ENCODE data around the gene DCTD. TPM values are rescaled to one million over a fixed set of nuclear protein-coding genes. Genes with fewer than 3 reads are reported as not detected.

DCTD gene
- total and polyA plus RNA-seq, 2 of the 13 experiments (the other 11 are each of a cell fraction or from before 2014, with no cell fraction given): 85.1 to 95.3 TPM

DNA sequence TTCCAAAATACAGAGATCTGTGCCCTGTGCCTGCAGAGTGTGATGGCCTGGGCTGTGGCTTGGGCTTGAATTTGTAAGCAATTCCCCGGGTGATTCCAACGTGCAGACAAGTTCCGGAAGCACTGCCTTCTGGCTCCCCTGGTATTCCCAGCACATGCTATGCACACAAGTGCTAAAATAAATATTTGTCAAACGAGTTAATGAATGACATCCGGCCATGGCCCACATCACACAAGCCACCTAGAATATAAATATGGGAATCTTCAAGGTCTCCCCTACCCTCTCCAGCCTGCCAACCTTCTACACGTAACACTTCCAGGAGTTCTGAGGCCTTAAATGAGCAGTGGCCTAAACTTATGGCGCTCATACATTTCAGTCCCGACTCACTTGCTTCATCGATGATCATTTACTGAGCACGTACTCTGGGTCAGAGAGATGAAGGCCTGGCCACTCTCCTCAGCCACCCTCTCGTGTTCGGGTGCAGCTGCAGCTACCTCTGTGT is 21.3 kb downstream of the DCTD start (continued):
- 0 out of 2 replicates have a peak, but pooled peaks have one; percentile 26 for TF ChIP-seq PRDM4 (CRISPR knock-in tag; IDR thresholded peaks at IDR 0.05; ENCODE audit: borderline replicate concordance)
- TF ChIP-seq MAF1 (CRISPR knock-in tag; IDR thresholded peaks at IDR 0.05; ENCODE audit: borderline replicate concordance): no peak
- peak; percentile 81; the same call in 1 of the 2 replicates for TF ChIP-seq YEATS4 (CRISPR knock-in tag; IDR thresholded peaks at IDR 0.05; ENCODE audit: borderline replicate concordance)
- no peak for TF ChIP-seq CHD4 (IDR thresholded peaks at IDR 0.05; ENCODE audit: borderline replicate concordance, low read length)
- peak; percentile 63; the same call in 1 of the 2 replicates for TF ChIP-seq ZNF746 (CRISPR knock-in tag; IDR thresholded peaks at IDR 0.05)
- TF ChIP-seq GLMP (CRISPR knock-in tag; IDR thresholded peaks at IDR 0.05; ENCODE audit: borderline replicate concordance): no peak
- no peak for TF ChIP-seq ZNF33B (CRISPR knock-in tag; IDR thresholded peaks at IDR 0.05)
- TF ChIP-seq, protein P1, sequence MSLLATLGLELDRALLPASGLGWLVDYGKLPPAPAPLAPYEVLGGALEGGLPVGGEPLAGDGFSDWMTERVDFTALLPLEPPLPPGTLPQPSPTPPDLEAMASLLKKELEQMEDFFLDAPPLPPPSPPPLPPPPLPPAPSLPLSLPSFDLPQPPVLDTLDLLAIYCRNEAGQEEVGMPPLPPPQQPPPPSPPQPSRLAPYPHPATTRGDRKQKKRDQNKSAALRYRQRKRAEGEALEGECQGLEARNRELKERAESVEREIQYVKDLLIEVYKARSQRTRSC (CRISPR knock-in tag; IDR thresholded peaks at IDR 0.05; ENCODE audit: low read depth): peak; percentile 57; the same call in 1 of the 2 replicates
- no peak for TF ChIP-seq PHB2 (IDR thresholded peaks at IDR 0.05; ENCODE audit: partially characterized antibody)
- TF ChIP-seq ZMAT3 (CRISPR knock-in tag; conservative IDR thresholded peaks at IDR 0.05): peak; percentile 87; the same call in 1 of the 2 replicates
- peak; percentile 62; the same call in 1 of the 2 replicates for TF ChIP-seq NFIC (IDR thresholded peaks at IDR 0.05; ENCODE audit: low read length)
- TF ChIP-seq PBX2 (CRISPR knock-in tag; IDR thresholded peaks at IDR 0.05): no peak
- no peak for TF ChIP-seq CENPT (CRISPR knock-in tag; IDR thresholded peaks at IDR 0.05; ENCODE audit: low read depth)
- peak; percentile 84; the same call in 1 of the 2 replicates for TF ChIP-seq THAP7 (CRISPR knock-in tag; IDR thresholded peaks at IDR 0.05)
- TF ChIP-seq, protein P2, sequence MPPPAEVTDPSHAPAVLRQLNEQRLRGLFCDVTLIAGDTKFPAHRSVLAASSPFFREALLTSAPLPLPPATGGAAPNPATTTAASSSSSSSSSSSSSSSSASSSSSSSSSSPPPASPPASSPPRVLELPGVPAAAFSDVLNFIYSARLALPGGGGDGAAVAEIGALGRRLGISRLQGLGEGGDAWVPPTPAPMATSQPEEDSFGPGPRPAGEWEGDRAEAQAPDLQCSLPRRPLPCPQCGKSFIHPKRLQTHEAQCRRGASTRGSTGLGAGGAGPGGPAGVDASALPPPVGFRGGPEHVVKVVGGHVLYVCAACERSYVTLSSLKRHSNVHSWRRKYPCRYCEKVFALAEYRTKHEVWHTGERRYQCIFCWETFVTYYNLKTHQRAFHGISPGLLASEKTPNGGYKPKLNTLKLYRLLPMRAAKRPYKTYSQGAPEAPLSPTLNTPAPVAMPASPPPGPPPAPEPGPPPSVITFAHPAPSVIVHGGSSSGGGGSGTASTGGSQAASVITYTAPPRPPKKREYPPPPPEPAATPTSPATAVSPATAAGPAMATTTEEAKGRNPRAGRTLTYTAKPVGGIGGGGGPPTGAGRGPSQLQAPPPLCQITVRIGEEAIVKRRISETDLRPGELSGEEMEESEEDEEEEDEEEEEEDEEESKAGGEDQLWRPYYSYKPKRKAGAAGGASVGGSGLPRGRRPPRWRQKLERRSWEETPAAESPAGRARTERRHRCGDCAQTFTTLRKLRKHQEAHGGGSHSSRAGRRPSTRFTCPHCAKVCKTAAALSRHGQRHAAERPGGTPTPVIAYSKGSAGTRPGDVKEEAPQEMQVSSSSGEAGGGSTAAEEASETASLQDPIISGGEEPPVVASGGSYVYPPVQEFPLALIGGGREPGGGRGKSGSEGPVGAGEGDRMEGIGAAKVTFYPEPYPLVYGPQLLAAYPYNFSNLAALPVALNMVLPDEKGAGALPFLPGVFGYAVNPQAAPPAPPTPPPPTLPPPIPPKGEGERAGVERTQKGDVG (CRISPR knock-in tag; IDR thresholded peaks at IDR 0.05; ENCODE audit: borderline replicate concordance): no peak; the same call in 1 of the 2 replicates
- TF ChIP-seq ZNF75D (CRISPR knock-in tag; IDR thresholded peaks at IDR 0.05; ENCODE audit: borderline replicate concordance): no peak
- TF ChIP-seq, protein P3, sequence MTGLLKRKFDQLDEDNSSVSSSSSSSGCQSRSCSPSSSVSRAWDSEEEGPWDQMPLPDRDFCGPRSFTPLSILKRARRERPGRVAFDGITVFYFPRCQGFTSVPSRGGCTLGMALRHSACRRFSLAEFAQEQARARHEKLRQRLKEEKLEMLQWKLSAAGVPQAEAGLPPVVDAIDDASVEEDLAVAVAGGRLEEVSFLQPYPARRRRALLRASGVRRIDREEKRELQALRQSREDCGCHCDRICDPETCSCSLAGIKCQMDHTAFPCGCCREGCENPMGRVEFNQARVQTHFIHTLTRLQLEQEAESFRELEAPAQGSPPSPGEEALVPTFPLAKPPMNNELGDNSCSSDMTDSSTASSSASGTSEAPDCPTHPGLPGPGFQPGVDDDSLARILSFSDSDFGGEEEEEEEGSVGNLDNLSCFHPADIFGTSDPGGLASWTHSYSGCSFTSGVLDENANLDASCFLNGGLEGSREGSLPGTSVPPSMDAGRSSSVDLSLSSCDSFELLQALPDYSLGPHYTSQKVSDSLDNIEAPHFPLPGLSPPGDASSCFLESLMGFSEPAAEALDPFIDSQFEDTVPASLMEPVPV (CRISPR knock-in tag; IDR thresholded peaks at IDR 0.05): peak; percentile 65; the same call in 1 of the 2 replicates

Data from HepG2 (cell line).